SK-N-MC (cell line): ENCODE measurements around the gene LSAMP.

Experiments used
- EZH2 ChIP-seq: fragments of 200-600 bp; sonication (generic); IDR thresholded peaks from one replicate; pipeline ENCODE4 v1.6.1; 2017; ENCODE audit warnings: antibody characterized with exemption
- POLR2AphosphoS5 ChIP-seq: IDR thresholded peaks from 2 replicates; pipeline ENCODE4 v1.6.1; 2012; ENCODE audit warnings: mild to moderate bottlenecking, low read depth, low read length, borderline replicate concordance

- TF ChIP-seq EZH2 (no peak), POLR2AphosphoS5 (no peak)
Measured at GRCh38 chr3:116051586-116051985, 393.7 kb downstream of the LSAMP start.
